DND-41 (cell line): Measurements from ENCODE around the gene SLC6A18.
A peak's percentile ranks its signal among the peaks of the same experiment; 100 is the strongest.

ENCODE experiments used
- ATAC-seq: fragments of 200-7000 bp; cut with Tn5 transposase; 3 replicates; pipeline ENCODE4 v1.9.1; 2021; ENCODE audit warnings: low read depth; ENCODE audit not compliant: insufficient read depth
- DNase-seq: peaks from one replicate; pipeline ENCODE4 v3.0.0-alpha.2; 2020
- H2AFZ ChIP-seq: 2 replicates; pipeline ENCODE4 v1.6.0; 2012; ENCODE audit warnings: low read depth, low read length
- H3K27ac ChIP-seq: 2 replicates; pipeline ENCODE4 v1.5.1; 2012; ENCODE audit warnings: low read length, inconsistent platforms
- H3K27me3 ChIP-seq: fragments of 200-600 bp; sonication (generic); 2 replicates; pipeline ENCODE4 v1.6.0; 2012; ENCODE audit warnings: low read length, mild to moderate bottlenecking, inconsistent platforms; ENCODE audit not compliant: insufficient read depth, poor library complexity
- H3K36me3 ChIP-seq: 2 replicates; pipeline ENCODE4 v1.5.1; 2012; ENCODE audit warnings: low read length, inconsistent platforms; ENCODE audit not compliant: insufficient read depth
- H3K4me1 ChIP-seq: 2 replicates; pipeline ENCODE4 v1.5.1; 2012; ENCODE audit warnings: mild to moderate bottlenecking, low read length; ENCODE audit not compliant: insufficient read depth
- H3K4me2 ChIP-seq: 2 replicates; pipeline ENCODE4 v1.6.0; 2012; ENCODE audit warnings: mild to moderate bottlenecking, moderate library complexity, low read length, inconsistent platforms; ENCODE audit not compliant: insufficient read depth
- H3K4me3 ChIP-seq, 2 experiments: fragments of 200-600 bp in 1 of 2; shearing (Covaris generic) in 1 of 2; 2 replicates each; pipeline ENCODE4 v1.5.1; 2012 to 2016; ENCODE audit warnings: inconsistent platforms in 2 of 2, low read length in 2 of 2, mild to moderate bottlenecking in 2 of 2, low read depth in 1 of 2, moderate library complexity in 1 of 2
- H3K79me2 ChIP-seq: 2 replicates; pipeline ENCODE4 v1.6.0; 2012; ENCODE audit warnings: low read length, inconsistent platforms; ENCODE audit not compliant: insufficient read depth
- H3K9ac ChIP-seq: 2 replicates; pipeline ENCODE4 v1.6.0; 2012; ENCODE audit warnings: low read depth, mild to moderate bottlenecking, inconsistent platforms, low read length, moderate library complexity
- H3K9me3 ChIP-seq: 2 replicates; pipeline ENCODE4 v1.5.1; 2012; ENCODE audit warnings: low read length, moderate library complexity, mild to moderate bottlenecking, inconsistent platforms; ENCODE audit not compliant: insufficient read depth, severe bottlenecking
- H4K20me1 ChIP-seq: 2 replicates; pipeline ENCODE4 v1.6.0; 2012; ENCODE audit warnings: low read length; ENCODE audit not compliant: insufficient read depth
- EZH2 ChIP-seq: IDR thresholded peaks from 3 replicates; pipeline ENCODE4 v1.6.1; 2012; ENCODE audit warnings: borderline replicate concordance, low read depth, mild to moderate bottlenecking, moderate library complexity, low read length, inconsistent platforms; ENCODE audit not compliant: severe bottlenecking
- TF ChIP-seq, protein P1 (sequence below): IDR thresholded peaks from 2 replicates; pipeline ENCODE4 v1.5.1; 2012; ENCODE audit warnings: borderline replicate concordance, low read length, moderate library complexity, mild to moderate bottlenecking; ENCODE audit not compliant: poor library complexity, severe bottlenecking; ENCODE audit errors: extremely low read depth

SLC6A18 gene

DNA sequence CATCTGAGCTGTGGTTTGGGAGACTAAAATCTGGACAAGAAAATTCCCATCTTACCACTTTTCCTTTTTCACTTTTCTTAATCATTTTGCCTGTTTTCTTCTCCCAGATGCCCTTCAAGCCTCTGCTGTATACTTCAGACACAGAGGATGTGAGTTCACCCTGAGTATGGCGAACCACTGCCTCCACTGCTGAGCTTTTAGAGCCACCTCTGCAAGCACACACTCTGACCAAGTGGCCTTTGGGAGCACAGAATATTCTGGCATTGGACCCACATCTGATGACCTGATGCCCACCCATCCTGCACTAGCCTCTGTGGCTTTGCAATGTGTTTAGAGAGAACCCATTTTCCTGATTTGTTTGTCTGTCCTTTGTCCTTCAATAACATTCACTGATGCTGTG, 37.2 kb downstream of the SLC6A18 start:
- no peak for TF ChIP-seq EZH2
- TF ChIP-seq, protein P1, sequence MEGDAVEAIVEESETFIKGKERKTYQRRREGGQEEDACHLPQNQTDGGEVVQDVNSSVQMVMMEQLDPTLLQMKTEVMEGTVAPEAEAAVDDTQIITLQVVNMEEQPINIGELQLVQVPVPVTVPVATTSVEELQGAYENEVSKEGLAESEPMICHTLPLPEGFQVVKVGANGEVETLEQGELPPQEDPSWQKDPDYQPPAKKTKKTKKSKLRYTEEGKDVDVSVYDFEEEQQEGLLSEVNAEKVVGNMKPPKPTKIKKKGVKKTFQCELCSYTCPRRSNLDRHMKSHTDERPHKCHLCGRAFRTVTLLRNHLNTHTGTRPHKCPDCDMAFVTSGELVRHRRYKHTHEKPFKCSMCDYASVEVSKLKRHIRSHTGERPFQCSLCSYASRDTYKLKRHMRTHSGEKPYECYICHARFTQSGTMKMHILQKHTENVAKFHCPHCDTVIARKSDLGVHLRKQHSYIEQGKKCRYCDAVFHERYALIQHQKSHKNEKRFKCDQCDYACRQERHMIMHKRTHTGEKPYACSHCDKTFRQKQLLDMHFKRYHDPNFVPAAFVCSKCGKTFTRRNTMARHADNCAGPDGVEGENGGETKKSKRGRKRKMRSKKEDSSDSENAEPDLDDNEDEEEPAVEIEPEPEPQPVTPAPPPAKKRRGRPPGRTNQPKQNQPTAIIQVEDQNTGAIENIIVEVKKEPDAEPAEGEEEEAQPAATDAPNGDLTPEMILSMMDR: no peak
- Histone ChIP-seq H2AFZ (no peak overlapping the region), H3K9me3 (peaks cover 24% of the 10 kb centered on the region), H3K27ac (no peak overlapping the region), H4K20me1 (no peaks in the 10 kb centered on the region), H3K36me3 (peaks cover 27% of the 10 kb centered on the region), H3K27me3 (no peaks in the 10 kb centered on the region), H3K79me2 (no peaks in the 10 kb centered on the region), H3K4me2 (no peak overlapping the region), H3K4me3 (no peak overlapping the region), H3K9ac (no peak overlapping the region), H3K4me1 (no peaks in the 10 kb centered on the region)
- DNase-seq: peak; percentile 15
- no peak for ATAC-seq

DNA sequence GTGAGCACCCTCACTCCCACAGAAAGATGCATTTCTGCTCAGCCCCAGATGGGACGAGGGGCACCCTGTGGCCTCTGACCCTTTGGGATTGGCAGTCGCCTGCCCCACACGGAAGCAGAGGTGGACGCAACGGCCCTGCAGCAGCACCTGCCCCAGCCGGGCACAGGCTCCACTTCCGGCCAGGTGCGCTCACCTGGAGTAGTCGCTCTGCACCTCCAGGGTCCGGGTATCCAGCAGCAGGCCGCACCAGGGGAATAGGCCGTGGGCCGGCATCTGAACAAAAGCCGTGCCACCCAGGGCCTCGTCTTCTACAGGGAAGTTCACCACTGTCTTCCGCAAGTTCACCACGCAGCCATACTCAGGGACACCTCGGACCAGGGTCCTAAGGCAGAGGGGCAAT, 39.0 kb downstream of the SLC6A18 start:
- ATAC-seq (no peak), DNase-seq (no peak)
- TF ChIP-seq, protein P1: no peak
- TF ChIP-seq EZH2: no peak
- H3K9me3 ChIP-seq: peaks cover 24% of the 10 kb centered on the region
- H3K79me2 ChIP-seq: no peaks in the 10 kb centered on the region
- H3K4me3 ChIP-seq: no peak overlapping the region
- H4K20me1 ChIP-seq: peaks cover 2% of the 10 kb centered on the region; the same call in 1 of the 2 replicates
- no peak overlapping the region for H3K27ac ChIP-seq
- no peaks in the 10 kb centered on the region for H3K27me3 ChIP-seq
- H2AFZ ChIP-seq: no peak overlapping the region
- H3K4me2 ChIP-seq: no peak overlapping the region
- peaks cover 27% of the 10 kb centered on the region for H3K36me3 ChIP-seq
- no peak overlapping the region for H3K9ac ChIP-seq
- peaks cover 11% of the 10 kb centered on the region for H3K4me1 ChIP-seq

DNA sequence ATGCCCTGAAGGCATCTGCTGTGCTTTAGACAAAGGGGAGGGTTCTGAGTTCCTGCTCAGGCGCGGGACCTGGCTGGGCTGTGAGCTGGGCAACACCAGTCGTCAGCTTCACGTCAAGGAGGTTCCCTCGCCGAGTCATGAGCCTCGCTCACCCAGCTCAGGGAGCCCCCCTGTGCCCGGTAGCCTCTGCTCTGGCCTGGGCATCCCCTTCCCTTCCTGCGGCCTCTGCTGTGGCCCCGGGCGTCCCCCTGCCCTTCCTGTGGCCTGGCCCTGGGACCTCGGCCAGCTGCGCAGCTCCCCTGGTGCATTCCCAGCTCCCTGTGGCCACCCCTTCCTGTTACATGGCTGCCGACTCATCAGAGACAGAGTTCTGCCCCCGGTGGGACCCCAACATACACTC, 39.8 kb downstream of the SLC6A18 start:
- Histone ChIP-seq H3K9ac (no peak overlapping the region), H3K79me2 (no peaks in the 10 kb centered on the region), H3K9me3 (peaks cover 24% of the 10 kb centered on the region), H2AFZ (no peak overlapping the region), H3K4me3 (no peak overlapping the region), H3K4me1 (peaks cover 11% of the 10 kb centered on the region), H3K36me3 (peaks cover 27% of the 10 kb centered on the region), H4K20me1 (peaks cover 2% of the 10 kb centered on the region; the same call in 1 of the 2 replicates), H3K27me3 (no peaks in the 10 kb centered on the region), H3K4me2 (no peak overlapping the region), H3K27ac (no peak overlapping the region)
- ATAC-seq (no peak), DNase-seq (no peak)
- no peak for TF ChIP-seq EZH2
- TF ChIP-seq, protein P1: no peak
